Endothelial cell of umbilical vein (primary cell): ENCODE results near the gene B4GALT6.

ENCODE experiments used
- CTCF ChIP-seq, 2 donors: IDR thresholded peaks; 1 replicate in 1 of 2; 2 replicates in 1 of 2; pipeline ENCODE4 v1.5.1; 2011; ENCODE audit warnings: low read length in 2 of 2, mild to moderate bottlenecking in 2 of 2, moderate library complexity in 2 of 2, control low read depth in 1 of 2, inconsistent platforms in 1 of 2, low read depth in 1 of 2; ENCODE audit not compliant: insufficient read depth in 1 of 2; ENCODE audit errors: extremely low read depth in 1 of 2
- EZH2 ChIP-seq: IDR thresholded peaks from 2 replicates; pipeline ENCODE4 v1.6.1; 2012; ENCODE audit warnings: borderline replicate concordance, low read depth, mild to moderate bottlenecking, moderate library complexity, low read length, inconsistent platforms; ENCODE audit not compliant: severe bottlenecking
- JUN ChIP-seq: IDR thresholded peaks from 2 replicates; pipeline ENCODE4 v1.6.1; 2011; ENCODE audit warnings: borderline replicate concordance, low read depth; ENCODE audit not compliant: insufficient read length, insufficient read depth
- MAX ChIP-seq: IDR thresholded peaks from 2 replicates; pipeline ENCODE4 v1.6.1; 2011; ENCODE audit not compliant: insufficient read depth, insufficient read length
- MYC ChIP-seq: IDR thresholded peaks from one replicate; pipeline ENCODE4 v1.6.1; 2011; ENCODE audit warnings: mild to moderate bottlenecking, low read depth, low read length
- POLR2A ChIP-seq: IDR thresholded peaks from 2 replicates; pipeline ENCODE4 v1.6.1; 2012; ENCODE audit warnings: low read depth, mild to moderate bottlenecking, control low read depth, low read length
- POLR2AphosphoS5 ChIP-seq: IDR thresholded peaks from 2 replicates; pipeline ENCODE4 v1.6.1; 2012; ENCODE audit warnings: low read depth, mild to moderate bottlenecking, control low read depth, low read length, moderate library complexity; ENCODE audit not compliant: insufficient read depth

GRCh38 chr18:31611511-31611910 is 72.9 kb downstream of the B4GALT6 start:
- TF ChIP-seq CTCF (IDR thresholded peaks at IDR 0.05; ENCODE audit: extremely low read depth in 1 of 2, insufficient read depth in 1 of 2, low read depth in 1 of 2, low read length in 2 of 2) = no peak
- TF ChIP-seq POLR2A = no peak
- TF ChIP-seq EZH2 = no peak
- no peak for TF ChIP-seq MYC
- TF ChIP-seq JUN = no peak
- no peak for TF ChIP-seq MAX
- TF ChIP-seq POLR2AphosphoS5 = no peak
